ENCODE data around the gene HSPB9. TPM values are rescaled to one million over a fixed set of nuclear protein-coding genes. Genes with fewer than 3 reads are reported as not detected.

Gene HSPB9
- polyA plus RNA-seq, 4 donors, result 0.14 to 0.56 (median 0.34) TPM

DNA sequence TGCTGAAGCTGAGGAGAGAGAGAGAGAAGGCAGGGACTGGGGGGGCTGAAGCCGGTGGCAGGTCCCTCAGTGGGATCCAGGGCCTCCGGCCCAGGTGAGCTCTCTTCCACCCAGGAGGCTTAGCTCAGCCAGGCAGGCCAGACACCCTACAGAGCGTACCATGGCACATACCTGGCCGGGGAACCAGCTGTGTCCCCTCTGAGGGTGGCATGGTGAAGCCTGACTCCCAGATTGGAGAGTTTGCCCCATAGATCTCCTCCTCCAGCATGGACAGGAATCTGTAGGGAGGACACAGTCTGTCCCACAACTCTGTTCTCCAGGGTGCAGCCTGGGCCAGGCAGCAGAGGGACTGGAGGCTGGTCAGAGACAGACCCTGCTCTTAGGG, 4.5 kb upstream of the HSPB9 start:
- no peak for DNase-seq (ENCODE audit: low read depth in 4 of 4, low spot score in 2 of 4)

DNA sequence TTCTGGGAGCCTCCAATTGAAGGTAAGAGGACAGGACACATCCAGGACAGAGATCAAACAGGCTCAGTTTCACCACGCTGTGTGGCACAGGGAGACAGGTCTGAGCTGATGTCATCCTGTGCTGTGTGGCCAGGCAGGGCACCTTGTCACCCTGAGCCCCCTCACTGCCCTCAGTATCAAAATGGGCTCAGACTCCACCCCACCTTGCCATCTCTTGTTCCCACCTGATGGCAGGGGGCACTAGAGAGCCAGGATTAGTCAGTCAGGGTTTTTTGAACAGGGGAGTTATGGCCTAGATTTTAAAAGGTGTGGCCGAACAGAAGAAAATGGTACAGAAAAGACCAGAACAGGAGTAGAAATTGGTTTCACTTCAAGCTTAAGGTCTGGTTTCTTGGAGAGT, 4.1 kb upstream of the HSPB9 start:
- DNase-seq (ENCODE audit: low read depth in 4 of 4, low spot score in 2 of 4), result no peak

DNA sequence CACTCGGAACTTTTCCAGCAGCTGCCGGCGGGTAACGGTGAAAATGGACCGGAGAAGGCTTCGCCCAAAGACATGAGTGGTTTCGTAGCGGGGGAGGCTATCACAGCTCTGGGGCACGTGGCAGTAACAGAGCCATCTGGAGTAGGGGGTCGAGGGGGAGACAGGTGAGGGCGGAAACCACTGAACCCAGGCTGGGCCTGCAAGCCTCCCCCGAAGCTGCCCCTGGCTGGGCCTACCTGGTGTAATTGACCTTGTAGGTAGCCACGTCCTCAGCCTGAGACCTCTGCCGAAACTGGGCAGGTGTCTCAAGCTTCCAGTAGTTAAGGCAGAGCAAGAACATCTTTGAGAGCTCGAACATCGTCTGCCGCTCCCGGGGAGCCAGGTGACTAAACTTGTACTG, 3.3 kb upstream of the HSPB9 start:
- DNase-seq (ENCODE audit: low read depth in 4 of 4, low spot score in 2 of 4), result no peak

DNA sequence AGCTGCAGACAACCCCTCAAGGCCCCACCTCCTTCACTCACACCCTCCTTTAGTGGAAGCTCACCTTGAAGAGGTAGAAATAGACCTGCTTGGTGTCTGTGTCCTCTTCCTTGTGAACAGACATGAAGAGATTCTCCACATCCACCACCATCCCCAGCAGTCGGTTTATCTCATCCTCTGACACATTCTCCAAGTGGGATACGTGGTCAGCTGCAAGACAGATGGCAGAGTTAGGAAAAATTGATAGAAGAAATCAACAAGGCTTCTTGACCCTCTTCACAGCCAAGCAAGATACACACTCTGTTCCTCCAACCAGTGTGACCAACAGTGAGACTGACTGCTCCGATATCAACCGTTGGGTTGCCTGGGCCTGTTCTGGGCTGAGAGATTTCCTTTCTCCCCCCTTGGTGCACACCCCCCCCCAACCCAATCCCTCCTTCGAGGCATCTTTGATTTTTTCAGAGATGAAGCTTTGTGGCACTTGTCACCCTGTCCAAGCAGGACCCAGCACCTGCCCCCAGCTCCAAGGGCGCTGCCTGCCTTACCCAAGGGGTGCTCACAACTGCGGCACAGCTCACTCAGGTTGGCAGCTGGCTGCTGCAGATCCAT, 2.3 kb upstream of the HSPB9 start:
- no peak for DNase-seq (ENCODE audit: low read depth in 4 of 4, low spot score in 2 of 4)

DNA sequence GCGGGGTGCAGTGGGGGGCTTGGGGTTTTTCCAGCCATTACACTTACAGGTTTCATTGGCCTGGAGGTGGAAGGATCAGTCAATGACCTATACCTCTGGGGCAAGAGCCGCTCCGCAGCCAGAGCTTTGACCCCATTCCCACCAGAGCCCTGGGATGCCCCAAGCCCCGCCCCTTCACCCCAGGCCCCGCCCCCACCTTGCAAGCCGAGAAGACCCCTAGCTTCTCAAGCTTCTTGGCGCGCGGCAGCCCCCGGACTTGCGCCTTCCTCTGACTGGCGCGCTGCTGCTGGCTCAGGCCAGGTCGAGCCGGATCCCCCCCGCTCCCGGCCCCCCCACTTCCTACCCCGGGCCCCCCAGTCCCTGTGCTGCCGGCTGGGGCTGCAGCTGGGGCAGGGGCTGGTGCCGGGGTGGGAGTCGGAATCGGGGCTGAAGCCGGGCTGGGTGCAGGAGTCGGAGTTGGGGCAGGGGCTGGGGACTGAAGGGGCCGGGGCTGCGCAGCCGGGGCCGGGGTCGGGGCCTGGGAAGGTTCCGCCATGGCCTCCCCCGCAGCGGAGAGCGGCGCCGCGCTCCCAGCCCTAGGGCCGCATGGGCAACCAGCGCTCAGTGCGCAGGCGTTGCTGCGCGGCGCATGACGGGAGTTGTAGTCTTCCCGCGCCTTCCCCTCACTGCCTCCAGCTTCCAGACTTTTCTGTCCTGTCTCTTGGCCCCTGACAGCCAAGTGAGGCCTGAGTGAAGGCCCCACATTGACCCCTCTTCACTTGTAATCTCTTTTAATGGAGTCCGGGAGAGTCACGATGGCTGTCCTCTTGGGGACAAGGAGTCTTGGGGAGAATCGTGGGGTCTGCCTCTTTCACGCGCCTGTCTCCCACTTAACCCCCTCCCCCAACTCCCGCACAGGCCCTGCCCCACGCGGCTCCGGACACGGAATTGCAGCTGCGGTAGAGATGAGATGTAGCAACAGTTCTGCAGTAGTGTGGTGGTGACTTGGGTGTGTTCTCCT, 1.5 kb upstream of the HSPB9 start, which contains the start of gene KAT2A:
TSS of gene KAT2A (minus strand) at position 598 of the 1,000 bp plus-strand sequence. CDS start at position 535, 63 bp downstream.
- DNase-seq (ENCODE audit: low read depth in 4 of 4, low spot score in 2 of 4), result peak in 1 of 4 donors; percentile 73

DNA sequence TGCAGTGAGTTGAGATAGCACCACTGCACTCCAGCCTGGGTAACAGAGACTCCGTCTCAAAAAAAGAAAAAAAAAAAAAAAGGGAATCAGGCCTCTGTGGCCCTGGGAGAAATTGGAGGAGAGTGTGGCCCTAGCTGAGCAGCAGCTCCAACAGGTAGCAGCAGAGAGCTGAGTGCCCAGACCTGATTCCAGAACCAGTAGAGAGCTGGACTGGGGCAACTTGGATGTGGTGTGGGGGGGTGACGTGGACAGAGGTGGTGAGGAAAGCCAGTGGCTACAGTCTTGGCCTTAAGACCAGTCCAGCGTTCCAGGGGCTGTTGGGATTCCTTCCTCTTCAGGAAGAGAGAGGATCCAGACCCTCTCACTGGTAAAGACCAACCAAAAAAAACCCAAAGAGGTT, 1.7 kb downstream of the HSPB9 start:
- no peak for DNase-seq (ENCODE audit: low read depth in 4 of 4, low spot score in 2 of 4)

DNA sequence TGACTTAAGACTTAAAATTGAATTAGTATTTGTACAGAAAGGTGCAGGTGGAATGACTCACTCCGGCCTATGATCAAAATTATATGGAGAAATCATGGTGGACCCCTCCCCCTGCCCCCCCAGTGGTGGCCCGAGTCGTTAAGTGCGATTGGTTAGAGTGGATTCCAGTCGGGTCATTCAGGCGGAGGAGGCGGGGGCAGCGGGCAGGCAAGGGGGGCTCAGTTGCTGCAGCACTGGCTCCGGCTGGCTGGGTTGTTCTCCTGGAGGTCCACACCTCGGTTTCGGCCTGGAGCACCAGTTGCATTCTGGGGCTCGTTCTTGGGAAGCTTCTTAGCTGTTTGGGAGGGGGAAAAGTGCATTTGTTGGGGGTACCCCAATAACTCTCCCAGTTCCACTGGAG, 3.0 kb downstream of the HSPB9 start:
- DNase-seq (ENCODE audit: low read depth in 4 of 4, low spot score in 2 of 4), result no peak

DNA sequence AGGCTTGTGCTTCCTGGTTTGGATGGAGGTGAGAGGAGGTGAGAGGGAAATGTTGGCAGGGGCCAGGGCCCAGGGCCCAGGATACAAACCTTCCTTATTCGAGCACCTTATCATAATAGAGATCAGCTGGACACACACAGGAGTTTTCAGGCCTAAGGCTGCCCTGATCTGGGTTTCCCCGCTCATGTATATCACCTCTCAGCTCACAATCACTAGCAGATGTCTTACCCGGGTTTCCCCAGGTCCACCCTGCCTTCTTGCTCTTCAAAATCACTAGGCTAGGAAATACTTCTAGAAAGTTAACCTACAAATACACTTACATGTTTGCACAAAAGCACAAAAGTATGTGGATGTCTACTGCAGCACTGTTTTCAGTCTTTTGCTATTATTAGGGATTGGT, 4.2 kb downstream of the HSPB9 start:
- DNase-seq (ENCODE audit: low read depth in 4 of 4, low spot score in 2 of 4), result no peak

DNA sequence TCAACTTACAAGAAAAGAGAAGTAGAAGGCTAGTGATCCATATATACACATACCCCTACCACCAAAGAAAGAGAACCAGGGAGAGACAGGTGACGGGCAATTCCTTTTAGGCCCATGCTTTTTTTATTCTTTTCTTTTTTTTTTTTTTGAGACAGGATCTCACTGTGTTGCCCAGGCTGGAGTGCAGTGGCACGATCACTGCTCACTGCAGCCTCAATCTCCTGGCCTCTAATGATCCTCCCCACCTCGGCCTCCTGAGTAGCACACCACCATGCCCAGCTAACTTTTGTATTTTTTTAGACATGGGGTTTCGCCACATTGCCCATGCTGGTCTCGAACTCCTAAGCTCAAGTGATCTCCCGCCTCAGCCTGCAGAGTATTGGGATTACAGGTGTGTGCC, 4.8 kb downstream of the HSPB9 start:
- no peak for DNase-seq (ENCODE audit: low read depth in 4 of 4, low spot score in 2 of 4)

DNA sequence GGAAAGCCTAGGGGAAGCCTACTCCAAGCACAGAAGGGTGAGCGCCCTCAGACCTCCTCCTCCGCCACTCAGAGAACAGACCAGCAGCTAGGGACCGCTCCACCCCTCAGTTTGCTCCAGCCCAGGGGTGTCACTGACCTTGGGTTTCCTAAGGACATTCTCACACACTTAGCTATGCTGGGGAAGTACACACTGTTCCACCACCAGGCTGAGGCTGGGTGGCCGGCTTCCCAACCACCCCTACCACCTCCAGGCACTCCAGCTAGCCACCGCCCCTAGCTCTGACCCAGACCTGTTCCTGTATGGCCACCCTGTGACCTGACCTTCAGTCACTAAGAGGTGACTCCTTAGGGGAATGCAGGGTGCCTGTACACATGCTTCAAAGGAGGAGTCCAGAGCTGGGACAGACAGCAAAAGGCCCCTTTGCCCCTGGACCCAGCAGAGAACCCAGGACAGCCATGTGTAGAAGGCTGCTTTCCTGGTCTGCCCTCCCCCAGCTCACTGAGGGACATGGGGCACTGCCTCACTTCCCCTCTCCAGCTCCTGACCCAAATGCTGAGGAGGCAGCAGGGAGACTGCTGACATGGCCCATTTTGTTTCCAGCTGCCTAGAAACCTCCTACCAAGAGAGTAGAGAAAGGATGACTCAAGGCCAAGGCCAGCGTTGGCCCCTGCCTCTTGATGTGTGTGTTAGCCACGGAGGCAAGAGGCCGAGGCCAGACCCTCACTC, 6.7 kb downstream of the HSPB9 start:
- DNase-seq (ENCODE audit: low read depth in 4 of 4, low spot score in 2 of 4), result no peak

DNA sequence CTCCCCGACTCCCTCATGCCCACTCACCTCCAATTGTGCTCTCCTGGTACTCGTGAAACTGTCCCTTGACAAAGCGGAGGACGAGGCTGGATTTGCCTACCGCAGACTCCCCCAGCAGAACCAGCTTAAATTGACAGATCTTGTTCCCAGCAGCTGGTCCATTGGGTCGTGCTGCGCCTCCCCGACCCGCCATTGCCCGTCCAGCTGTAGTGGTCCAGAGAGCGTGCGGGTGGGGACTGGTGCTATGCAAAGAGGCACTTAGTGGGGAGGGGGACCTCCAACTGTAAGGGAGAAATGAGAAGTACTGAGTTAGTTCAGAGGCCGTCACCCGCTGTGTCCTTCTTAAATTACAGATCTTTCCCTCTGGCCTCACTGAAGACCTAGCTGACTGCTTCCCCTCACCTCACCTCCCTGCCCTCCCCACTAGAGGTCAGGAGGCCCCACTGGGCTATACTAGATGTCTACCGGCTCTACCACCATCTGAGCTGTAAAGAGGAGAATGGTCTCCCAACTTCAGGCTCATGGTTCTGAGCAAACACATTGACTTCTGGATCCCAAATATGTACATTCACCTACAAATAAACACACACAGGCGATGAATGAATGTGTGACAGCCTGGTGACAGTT, 7.8 kb downstream of the HSPB9 start:
- no peak for DNase-seq (ENCODE audit: low read depth in 4 of 4, low spot score in 2 of 4)

DNA sequence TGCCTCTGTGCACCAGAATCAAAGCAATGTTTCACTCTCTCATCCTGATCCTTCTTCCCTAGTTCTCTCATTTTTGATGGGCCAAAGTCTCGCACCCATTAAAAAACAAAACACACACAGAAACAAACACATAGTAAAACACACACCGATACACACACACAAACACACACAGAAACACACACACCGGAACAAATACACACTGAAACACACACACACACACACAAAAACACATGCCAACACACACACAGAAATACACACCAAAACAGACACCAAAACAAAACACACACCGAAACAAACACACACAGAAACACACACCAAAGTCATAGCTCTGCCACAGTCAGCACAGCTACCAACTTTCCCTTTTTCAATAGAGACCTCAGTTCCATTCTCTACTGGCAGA, 8.6 kb downstream of the HSPB9 start:
- no peak for DNase-seq (ENCODE audit: low read depth in 4 of 4, low spot score in 2 of 4)

DNA sequence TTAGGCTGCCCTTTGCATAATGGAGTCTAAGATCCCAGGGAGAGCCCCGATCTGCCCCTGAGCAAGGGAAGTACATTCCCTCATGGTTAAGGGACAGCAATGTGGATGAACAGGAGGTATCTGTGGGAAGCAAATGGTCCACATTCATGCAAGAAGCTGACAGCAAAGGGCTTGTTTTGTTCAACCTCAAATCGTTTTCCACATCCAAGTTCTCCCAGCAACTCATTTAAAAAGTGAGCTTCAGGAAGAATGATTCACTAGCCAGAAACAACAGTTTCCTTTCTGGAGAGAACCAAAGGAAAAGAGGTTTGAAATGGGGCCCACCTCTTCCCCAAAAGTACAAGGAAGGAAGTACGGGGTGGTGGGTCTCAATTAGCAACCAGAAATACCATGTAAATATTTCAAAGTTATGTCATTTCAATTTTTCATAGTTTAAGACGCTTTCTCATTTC, 9.4 kb downstream of the HSPB9 start:
- no peak for DNase-seq (ENCODE audit: low read depth in 4 of 4, low spot score in 2 of 4)

DNA sequence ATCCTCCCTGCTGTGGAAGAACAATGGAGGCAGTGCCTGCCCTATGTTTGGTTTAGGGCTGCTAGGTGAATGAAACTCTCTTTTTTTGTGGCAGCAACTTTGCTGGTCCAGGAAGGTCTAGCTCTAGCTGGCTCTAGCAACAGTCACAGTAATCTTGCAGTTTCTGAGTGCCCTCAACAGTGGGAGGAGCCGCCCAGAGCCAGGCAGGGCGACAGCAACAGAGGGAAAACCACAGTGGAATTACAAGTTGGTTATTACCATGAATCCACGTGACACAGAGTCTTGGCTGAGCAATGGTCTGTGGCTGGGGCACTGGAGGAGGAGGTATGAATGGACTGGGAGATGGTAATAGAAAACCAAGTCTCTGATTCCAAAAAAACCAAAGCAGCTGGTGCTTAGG, 10.3 kb downstream of the HSPB9 start:
- DNase-seq (ENCODE audit: low read depth in 4 of 4, low spot score in 2 of 4), result no peak

DNA sequence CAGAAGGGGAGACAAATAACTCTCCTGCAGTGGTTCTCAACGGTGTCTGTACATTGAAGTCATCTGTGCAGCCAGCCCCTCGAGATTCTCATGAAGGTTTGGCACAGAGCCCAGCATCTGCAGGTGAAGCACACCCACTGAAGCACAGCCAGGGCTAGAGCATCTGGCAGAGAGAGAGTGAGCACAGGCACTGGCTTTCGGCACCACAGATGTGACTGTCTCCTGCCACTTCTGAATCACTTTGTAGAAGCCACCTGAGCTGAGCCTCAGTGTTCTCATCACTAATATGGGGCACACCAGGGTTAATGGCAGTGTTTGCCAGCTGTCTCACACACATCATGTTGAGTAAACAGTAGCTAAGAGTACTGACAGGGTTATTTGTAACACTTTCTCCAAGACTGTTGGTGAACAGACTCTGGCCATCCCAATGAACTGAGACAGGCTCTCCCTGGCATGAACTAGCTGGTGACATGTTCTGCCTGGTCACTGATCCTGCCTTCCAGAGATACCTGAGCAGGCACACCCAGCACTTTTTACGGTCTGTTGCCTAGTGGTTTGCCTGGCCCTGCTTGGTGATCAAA, 10.9 kb downstream of the HSPB9 start:
- DNase-seq (ENCODE audit: low read depth in 4 of 4, low spot score in 2 of 4), result no peak

DNA sequence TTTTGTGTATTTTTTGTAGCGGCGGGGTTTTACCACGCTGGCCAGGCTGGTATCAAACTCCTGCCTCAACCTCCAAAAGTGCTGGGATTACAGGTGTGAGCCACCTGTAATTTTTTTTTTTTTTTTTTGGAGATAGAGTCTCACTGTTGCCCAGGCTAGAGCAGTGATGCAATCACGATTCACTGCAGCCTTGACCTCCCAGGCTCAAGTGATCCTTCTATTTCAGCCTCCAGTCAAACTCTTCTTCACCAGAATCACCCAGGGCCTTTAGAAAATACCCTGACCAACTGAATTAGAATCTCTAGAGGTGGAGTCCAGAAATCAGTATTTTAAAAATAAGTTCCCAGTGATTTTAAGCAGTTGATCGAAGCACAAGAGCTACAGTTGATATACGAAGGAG, 12.5 kb downstream of the HSPB9 start:
- DNase-seq (ENCODE audit: low read depth in 4 of 4, low spot score in 2 of 4), result no peak

DNA sequence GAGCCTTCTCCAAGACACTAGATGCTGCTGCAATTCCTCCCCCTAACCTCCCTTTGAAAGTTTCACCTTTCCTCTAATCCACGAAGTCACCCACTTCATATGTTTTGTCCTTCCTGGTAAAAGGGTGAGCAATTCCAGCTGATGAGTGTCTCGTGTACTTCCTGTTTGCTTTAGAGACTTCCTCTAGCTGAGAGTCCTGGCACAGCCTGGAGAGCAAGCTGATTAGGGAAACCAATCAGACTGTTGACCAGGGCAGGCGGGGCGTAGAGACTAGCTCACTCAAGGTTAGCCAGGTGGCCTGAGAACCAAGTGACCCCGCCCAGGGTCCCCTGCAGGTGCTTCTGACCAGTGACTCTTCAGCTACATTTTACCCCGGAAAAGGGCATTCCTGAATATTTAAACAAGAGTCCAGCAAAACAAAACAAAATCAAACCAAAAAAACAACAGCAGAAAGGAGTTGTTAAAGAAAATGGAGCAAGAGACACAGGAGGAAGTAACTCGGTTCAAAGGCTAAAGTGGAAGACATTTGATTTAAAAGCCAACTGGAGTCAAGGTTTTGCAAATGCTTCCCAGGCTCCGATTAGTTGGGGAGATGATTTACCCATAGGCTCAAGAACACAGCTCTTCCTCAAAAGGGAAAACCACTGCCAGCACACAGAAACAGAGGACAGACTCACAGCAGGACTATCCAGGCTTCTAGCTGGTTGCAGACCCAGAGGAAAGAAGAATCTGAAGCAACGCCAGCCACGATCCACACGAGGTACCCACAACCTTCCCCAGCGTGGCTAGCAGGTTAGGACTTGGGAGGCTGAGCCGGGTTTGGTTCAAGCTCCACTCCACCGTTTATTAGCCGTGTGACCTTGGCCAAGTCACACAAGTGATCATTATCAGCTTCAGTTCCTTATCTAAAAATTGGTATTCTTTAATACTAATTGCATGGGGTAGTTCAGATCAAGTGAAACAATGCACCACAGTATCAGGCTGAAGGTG, 13.4 kb downstream of the HSPB9 start:
- no peak for DNase-seq (ENCODE audit: low read depth in 4 of 4, low spot score in 2 of 4)

DNA sequence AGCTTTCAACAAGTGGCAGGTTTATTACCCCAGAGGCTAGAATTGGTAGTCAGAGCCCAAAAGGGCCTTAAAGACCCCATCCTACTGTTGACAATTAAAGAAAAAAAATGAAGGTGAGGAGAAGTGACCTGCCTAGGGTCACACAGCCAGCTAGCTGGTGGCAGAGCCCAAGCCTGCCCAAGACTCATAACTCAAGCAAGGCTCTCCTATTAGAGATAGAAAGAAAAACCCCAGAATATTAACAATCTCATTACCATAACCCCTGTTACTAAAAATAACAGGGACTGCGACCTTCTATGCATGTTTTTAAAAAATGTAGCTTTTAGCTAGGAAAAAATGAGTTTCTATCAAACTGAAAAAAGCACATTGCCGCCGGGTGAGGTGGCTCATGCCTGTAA, 14.0 kb downstream of the HSPB9 start:
- DNase-seq (ENCODE audit: low read depth in 4 of 4, low spot score in 2 of 4), result no peak

All from left renal cortex interstitium (tissue), 4 donors.